OCI-LY7 (cell line): ENCODE results near the gene PRF1. TPM values are rescaled to one million over a fixed set of nuclear protein-coding genes. Genes with fewer than 3 reads are reported as not detected.
"Not testable (repeated sequence)": the region's sequence is repeated elsewhere in the genome, so short reads cannot be mapped to it uniquely, and the experiment has no call there.

Experiments
- BruUV-seq: library from RNA; stranded (reverse); fragments of 400-500 nt; replicated peaks from 2 replicates; lab custom pipeline; 2021; lab: Mats Ljungman, UMichigan
- CTCF ChIA-PET: fragments of 300-600 bp; sonication (Branson Sonifier 250); formaldehyde crosslinking; loops from one replicate; lab custom pipeline; 2022; ENCODE audit warnings: antibody characterized with exemption; ENCODE audit not compliant: unreplicated experiment; lab: Charles Lee
- POLR2A ChIA-PET: fragments of 300-600 bp; sonication (Branson Sonifier 250); formaldehyde crosslinking; loops from one replicate; lab custom pipeline; 2022; ENCODE audit warnings: antibody characterized with exemption; lab: Charles Lee
- DNase-seq: peaks from one replicate; pipeline ENCODE4 v3.0.0-alpha.2; 2015; ENCODE audit warnings: low spot score
- H2AFZ ChIP-seq: fragments of 200-600 bp; sonication (generic), shearing (Covaris generic); 2 replicates; pipeline ENCODE4 v1.6.1; 2014; ENCODE audit warnings: mild to moderate bottlenecking, antibody characterized with exemption, low read length, moderate library complexity
- H3K27ac ChIP-seq: fragments of 200-600 bp; sonication (generic); 2 replicates; pipeline ENCODE4 v1.5.1; 2014; ENCODE audit warnings: mixed run types, low read depth, mild to moderate bottlenecking, moderate library complexity, low read length, inconsistent platforms; ENCODE audit not compliant: poor library complexity, severe bottlenecking
- H3K36me3 ChIP-seq: fragments of 200-600 bp; sonication (generic); 2 replicates; pipeline ENCODE4 v1.6.1; 2014; ENCODE audit warnings: mild to moderate bottlenecking, antibody characterized with exemption, low read length, moderate library complexity, mixed read lengths; ENCODE audit not compliant: insufficient read depth
- H3K4me1 ChIP-seq: fragments of 200-600 bp; sonication (generic); 2 replicates; pipeline ENCODE4 v1.5.1; 2014; ENCODE audit warnings: mild to moderate bottlenecking, low read length; ENCODE audit not compliant: insufficient read depth, poor library complexity, severe bottlenecking
- H3K4me2 ChIP-seq: fragments of 200-600 bp; sonication (generic); 2 replicates; pipeline ENCODE4 v1.6.1; 2014; ENCODE audit warnings: mild to moderate bottlenecking, low read length
- H3K4me3 ChIP-seq: fragments of 200-600 bp; sonication (generic); 2 replicates; pipeline ENCODE4 v1.5.1; 2014; ENCODE audit warnings: mild to moderate bottlenecking, low read depth, low read length; ENCODE audit not compliant: poor library complexity, severe bottlenecking
- H3K79me2 ChIP-seq: fragments of 200-600 bp; sonication (generic); 2 replicates; pipeline ENCODE4 v1.6.1; 2016; ENCODE audit warnings: low read depth, mild to moderate bottlenecking, low read length, moderate library complexity, mixed read lengths; ENCODE audit not compliant: insufficient read depth
- H3K9me2 ChIP-seq: fragments of 200-600 bp; sonication (generic); 2 replicates; pipeline ENCODE4 v1.6.1; 2016; ENCODE audit warnings: mild to moderate bottlenecking, low read length, mixed read lengths; ENCODE audit not compliant: insufficient read depth
- H3K9me3 ChIP-seq: fragments of 200-600 bp; sonication (generic); 2 replicates; pipeline ENCODE4 v1.6.1; 2014; ENCODE audit warnings: mild to moderate bottlenecking, mixed run types, low read length, mixed read lengths
- H4K20me1 ChIP-seq: fragments of 200-600 bp; sonication (generic); 2 replicates; pipeline ENCODE4 v1.6.1; 2014; ENCODE audit warnings: mild to moderate bottlenecking, antibody characterized with exemption, low read length, moderate library complexity, mixed read lengths; ENCODE audit not compliant: insufficient read depth
- EZH2phosphoT487 ChIP-seq: fragments of 200-600 bp; sonication (generic); IDR thresholded peaks from 2 replicates; pipeline ENCODE4 v1.6.1; 2018; ENCODE audit warnings: low read depth, borderline replicate concordance, mild to moderate bottlenecking, mixed run types, antibody characterized with exemption, low read length, moderate library complexity, mixed read lengths
- intact Hi-C: fragments of 100-400 bp; cut with micrococcal nuclease; formaldehyde crosslinking; loops from one replicate; pipeline ENCODE4 v1.10.0; 2022; ENCODE audit not compliant: unreplicated experiment
- total RNA-seq, 2 experiments: library from RNA; depleted of rRNA in 1 of 2; stranded (reverse); fragments of >200 nt in 1 of 2; shearing (Covaris generic) in 1 of 2; gene quantifications; 2 replicates each; pipeline ENCODE4 v1.2.3, GENCODE V29; 2014 to 2022
- TF ChIP-seq, protein P1 (sequence below): fragments of 200-600 bp; sonication (generic); conservative IDR thresholded peaks from 2 replicates; pipeline ENCODE4 v1.5.1; 2014; ENCODE audit warnings: mild to moderate bottlenecking, antibody characterized with exemption, low read length, moderate library complexity, mixed read lengths

Gene PRF1
- total RNA-seq, 2 experiments from 2014 or later: 5.8 to 7.0 TPM

DNA sequence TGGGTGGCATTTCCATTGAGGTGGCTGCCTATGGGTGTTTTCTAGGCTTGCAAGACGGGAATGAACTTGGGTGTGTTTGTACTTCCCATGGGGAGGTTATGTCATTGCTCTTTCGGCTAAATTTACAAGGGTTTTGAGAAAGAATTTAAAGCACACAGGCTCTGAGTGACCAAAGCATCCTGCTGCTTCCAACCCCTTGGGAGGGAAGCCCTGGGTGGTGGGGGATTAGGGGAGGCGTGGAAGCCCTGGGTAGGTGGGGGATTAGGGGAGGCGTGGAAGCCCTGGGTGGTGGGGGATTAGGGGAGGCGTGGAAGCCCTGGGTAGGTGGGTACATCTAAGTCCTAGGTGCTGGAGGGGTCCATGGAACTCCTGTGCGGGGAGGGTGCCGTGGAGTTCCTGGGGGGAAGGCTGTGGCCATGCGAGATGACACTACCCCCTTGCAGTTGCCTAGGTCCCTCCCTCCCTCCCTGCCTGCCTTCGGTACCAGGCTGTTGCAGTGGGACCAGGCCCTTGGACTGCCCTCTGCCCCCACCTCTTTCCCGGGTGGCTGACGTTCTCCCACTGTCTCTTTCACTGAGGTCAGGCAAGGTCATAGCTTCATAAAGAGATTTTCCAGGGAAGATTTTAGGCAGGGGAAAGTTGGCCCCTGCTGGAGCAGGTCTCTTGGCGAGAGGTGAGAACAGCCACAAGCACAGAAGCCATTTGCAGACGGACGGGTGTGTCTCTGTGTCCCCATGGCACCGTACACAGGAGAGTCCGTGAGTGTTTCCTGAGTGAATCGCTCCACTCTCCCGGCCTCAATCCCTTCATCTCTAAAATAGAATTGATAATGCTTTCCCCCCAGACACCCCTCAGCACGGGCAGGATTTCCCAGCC is 19.5 kb downstream of the PRF1 start:
- no peak for DNase-seq

DNA sequence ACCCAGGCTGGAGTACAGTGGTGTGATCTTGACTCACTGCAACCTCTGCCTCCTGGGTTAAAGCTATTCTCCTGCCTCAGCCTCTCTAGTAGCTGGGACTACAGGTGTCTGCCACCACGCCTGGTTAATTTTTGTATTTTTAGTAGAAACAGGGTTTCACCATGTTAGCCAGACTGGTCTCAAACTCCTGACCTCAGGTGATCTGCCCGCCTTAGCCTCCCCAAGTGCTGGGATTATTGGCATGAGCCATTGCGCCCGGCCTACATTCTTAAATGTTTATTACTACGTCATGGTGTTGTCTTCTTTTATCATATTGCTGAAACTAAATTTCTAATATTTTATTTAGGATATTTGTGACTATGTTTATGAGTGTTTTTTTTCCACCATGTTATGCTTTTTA is 21.4 kb downstream of the PRF1 start:
- H2AFZ ChIP-seq, intact Hi-C loops: not testable (repeated sequence)

More for the DNA sequence above, 19.5 kb downstream of the PRF1 start:
- ChIA-PET POLR2A (interaction anchor here (1.0 kb wide), 1 partner anchor 8 kb away, joined by 3 read pairs; no protein-coding TSS in a partner anchor), CTCF (no interaction called here)
- H3K9me3 ChIP-seq: no peaks in the 10 kb centered on the region
- peak overlapping the region; percentile 56; the same call in 1 of the 2 replicates for H3K4me2 ChIP-seq
- H3K36me3 ChIP-seq: no peaks in the 10 kb centered on the region
- H3K4me3 ChIP-seq: no peak overlapping the region
- no peaks in the 10 kb centered on the region for H4K20me1 ChIP-seq
- BruUV-seq: no TSS peak
- TF ChIP-seq, protein P1, sequence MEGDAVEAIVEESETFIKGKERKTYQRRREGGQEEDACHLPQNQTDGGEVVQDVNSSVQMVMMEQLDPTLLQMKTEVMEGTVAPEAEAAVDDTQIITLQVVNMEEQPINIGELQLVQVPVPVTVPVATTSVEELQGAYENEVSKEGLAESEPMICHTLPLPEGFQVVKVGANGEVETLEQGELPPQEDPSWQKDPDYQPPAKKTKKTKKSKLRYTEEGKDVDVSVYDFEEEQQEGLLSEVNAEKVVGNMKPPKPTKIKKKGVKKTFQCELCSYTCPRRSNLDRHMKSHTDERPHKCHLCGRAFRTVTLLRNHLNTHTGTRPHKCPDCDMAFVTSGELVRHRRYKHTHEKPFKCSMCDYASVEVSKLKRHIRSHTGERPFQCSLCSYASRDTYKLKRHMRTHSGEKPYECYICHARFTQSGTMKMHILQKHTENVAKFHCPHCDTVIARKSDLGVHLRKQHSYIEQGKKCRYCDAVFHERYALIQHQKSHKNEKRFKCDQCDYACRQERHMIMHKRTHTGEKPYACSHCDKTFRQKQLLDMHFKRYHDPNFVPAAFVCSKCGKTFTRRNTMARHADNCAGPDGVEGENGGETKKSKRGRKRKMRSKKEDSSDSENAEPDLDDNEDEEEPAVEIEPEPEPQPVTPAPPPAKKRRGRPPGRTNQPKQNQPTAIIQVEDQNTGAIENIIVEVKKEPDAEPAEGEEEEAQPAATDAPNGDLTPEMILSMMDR: no peak
- TF ChIP-seq EZH2phosphoT487: no peak
- H3K9me2 ChIP-seq: no peaks in the 10 kb centered on the region
- H3K4me1 ChIP-seq: peaks cover 70% of the 10 kb centered on the region
- no peaks in the 10 kb centered on the region for H3K79me2 ChIP-seq
- H3K27ac ChIP-seq: no peak overlapping the region
- no peak overlapping the region for H2AFZ ChIP-seq
- intact Hi-C loops: no loop called here

DNA sequence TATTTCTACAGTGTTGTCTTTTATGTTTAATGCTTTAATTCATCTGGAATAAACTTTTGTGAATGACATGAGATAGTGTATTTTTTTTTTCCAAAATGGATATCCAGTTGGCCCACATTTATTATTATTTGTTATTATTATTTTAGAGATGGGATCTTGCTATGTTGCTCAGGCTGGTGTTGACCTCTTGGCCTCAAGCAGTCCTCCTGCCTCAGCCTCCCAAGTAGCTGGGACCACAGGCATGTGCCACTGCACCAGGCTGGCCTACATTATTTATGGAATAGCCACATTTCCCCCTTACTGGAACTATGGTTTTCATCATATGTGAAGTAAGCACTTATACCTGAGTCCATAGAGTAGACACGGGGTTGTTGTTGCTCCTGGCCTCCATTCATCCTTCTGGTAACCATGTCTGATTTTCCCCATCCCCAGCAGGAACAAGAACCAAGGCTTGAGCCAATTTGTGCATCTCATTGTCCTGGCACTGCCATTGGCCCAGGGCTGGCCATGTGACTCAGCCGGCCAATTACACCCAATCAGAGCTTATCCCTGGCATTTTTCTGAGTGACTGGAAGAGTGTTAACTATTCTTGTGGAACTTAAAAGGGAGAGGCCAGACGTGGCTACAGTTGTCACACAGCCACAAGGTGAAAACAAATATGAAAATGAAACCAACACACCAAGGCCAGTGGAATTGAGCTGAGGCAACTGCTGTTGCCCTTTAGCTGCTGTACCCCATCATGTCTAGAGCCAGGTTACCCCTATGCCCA is 23.1 kb downstream of the PRF1 start:
- Histone ChIP-seq H3K27ac (peak overlapping the region; percentile 95), H3K4me1 (peaks cover 67% of the 10 kb centered on the region), H3K79me2 (no peaks in the 10 kb centered on the region), H3K9me2 (no peaks in the 10 kb centered on the region), H4K20me1 (no peaks in the 10 kb centered on the region), H2AFZ (no peak overlapping the region), H3K36me3 (no peaks in the 10 kb centered on the region), H3K4me3 (no peak overlapping the region), H3K9me3 (no peaks in the 10 kb centered on the region), H3K4me2 (peak overlapping the region; percentile 77)
- POLR2A ChIA-PET: interaction anchor here (1.7 kb wide), 2 partner anchors 9 to 19 kb away, joined by 5 read pairs; no protein-coding TSS in a partner anchor
- CTCF ChIA-PET: interaction anchor here (0.7 kb wide), 1 partner anchor 18 kb away, joined by 3 read pairs; no protein-coding TSS in a partner anchor
- TF ChIP-seq, protein P1: no peak
- no peak for TF ChIP-seq EZH2phosphoT487
- DNase-seq: no peak
- BruUV-seq: no TSS peak
- intact Hi-C loops: no loop called here

More for the DNA sequence above, 21.4 kb downstream of the PRF1 start:
- H3K9me2 ChIP-seq, H4K20me1 ChIP-seq, H3K79me2 ChIP-seq, H3K4me2 ChIP-seq, BruUV-seq, H3K27ac ChIP-seq, H3K4me3 ChIP-seq, POLR2A ChIA-PET, DNase-seq, H3K9me3 ChIP-seq, H3K36me3 ChIP-seq, CTCF ChIA-PET: not testable (repeated sequence)
- H3K4me1 ChIP-seq: peaks cover 70% of the 10 kb centered on the region
